ELR (cell line): ENCODE results near the gene OVOL3.

Experiments
- DNase-seq: peaks from one replicate; pipeline ENCODE4 v3.0.0-alpha.2; 2015; ENCODE audit warnings: low read depth

Gene OVOL3

DNA sequence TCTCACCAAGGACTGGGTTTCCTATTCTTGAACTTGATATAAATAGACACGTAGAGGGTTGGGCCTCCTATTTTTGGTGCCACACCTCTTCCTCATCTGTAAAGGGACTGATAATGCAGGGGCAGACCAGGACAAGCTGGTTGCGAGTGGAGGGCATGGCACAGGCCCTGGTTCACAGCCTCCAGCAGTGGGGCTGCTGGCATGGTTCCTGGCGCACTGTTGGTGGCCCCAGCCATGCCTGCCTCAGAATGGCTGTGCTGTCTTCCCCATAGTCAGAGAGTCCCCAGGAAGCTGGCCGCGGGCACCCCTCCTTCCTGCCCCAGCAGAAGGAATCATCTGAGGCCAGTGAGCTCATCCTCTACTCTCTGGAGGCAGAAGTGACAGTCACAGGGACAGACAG lies 10.5 kb upstream of the OVOL3 start:
- DNase-seq, result no peak

- no peak for DNase-seq
Observed at GRCh38 chr19:36101550-36102327, 9.2 kb upstream of the OVOL3 start.

DNA sequence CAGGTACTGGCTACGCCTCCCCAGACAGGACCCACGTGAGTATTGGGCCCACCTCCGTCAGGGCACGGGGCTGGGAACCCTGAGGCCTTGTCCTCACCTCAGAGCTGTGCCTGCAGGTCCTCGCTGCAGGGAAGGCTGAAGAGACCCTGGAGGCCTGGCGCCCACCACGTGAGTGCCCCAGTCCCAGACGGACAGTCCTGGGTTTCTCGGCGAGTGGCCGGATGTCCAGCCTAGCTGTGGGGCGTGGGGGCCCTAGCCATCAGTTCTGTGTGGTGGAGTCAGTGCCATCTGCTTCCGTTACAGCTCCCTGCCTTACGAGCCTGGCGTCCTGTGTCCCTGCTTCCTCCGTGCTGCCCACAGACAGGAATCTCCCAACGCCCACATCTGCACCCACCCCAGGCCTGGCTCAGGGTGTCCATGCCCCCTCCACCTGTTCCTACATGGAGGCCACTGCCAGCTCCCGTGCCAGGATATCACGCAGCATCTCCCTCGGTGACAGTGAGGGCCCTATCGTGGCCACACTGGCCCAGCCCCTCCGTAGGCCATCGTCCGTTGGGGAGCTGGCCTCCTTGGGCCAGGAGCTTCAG lies 7.8 kb upstream of the OVOL3 start:
- no peak for DNase-seq

DNA sequence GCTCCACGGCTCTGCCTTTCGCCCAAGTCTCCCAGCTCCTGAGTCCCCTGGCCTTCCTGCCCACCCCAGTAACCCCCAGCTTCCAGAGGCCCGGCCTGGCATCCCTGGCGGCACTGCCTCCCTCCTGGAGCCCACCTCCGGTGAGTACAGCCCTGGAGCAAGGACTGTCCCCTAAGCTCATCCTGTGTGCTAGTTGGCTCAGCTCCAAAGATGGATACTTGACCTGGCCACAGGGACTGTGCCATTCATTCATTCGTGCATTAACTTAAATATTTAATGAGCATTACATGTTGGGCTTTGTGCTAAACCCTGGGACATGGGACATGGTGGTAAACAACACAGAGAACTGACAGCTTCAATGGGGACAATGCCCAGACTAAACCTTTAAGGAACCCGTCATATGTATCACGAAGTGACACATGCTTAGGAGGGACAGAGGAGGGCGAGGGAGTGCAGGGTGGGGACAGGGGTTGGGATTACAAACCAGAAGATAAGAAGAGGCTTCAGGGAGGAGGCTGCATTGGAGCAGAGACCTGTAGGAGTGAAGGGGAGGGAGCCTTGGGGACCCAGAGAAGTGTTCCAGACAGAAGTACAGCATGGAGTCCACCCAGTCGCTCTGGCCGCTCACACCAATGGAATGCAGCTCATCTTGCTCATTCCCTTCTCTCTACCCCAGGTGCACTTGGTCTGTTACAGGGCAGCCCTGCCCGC lies 6.9 kb upstream of the OVOL3 start:
- DNase-seq, result peak; percentile 40

- DNase-seq, result no peak
Observed at GRCh38 chr19:36106441-36106840, 4.5 kb upstream of the OVOL3 start.

DNA sequence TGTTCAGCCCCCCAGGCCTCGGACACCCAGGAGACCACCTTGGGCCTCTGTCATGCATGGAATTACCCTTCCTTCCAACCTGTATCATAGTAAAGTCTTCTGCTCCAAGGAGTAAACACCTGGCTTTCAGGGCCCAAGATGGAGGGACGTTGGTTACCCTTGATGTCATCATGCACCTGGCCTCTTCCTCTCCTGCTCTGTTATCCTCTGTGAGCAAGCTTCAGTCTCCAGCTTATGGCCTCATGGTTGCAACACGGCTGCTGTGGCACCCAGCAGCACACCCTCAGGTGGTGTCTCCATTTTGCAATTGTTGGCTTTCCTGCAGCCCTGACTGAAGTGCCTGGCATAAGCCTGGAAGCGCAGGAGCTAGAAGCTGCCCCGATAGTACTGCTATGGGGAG lies 4.0 kb upstream of the OVOL3 start:
- no peak for DNase-seq

DNA sequence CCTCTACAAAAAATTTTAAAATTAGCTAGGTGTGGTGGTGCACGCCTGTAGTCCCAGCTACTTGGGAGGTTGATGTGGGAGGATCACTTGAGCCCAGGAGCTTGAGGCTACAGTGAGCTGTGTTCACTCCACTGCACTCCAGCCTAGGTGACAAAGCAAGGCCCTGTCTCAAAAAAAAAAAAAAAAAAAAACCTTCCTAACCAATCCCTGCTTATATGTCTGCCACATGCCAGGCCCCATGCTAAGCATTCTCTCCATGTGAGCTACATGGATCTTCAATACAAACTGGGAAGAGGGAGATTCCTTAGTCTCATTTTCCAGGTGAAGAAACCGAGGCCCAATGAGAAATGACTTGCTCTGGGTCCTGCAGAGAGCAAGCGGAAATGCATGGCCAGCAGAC lies 2.3 kb upstream of the OVOL3 start:
- no peak for DNase-seq

- no peak for DNase-seq
Observed at GRCh38 chr19:36111200-36111539, 227 bp downstream of the OVOL3 start.

- DNase-seq, result no peak
Observed at GRCh38 chr19:36112678-36113077, 1.7 kb downstream of the OVOL3 start.

- DNase-seq, result no peak
Observed at GRCh38 chr19:36113425-36113824, 2.5 kb downstream of the OVOL3 start.

GRCh38 chr19:36113894-36114720 lies 3.2 kb downstream of the OVOL3 start:
- DNase-seq, result peak; percentile 52

- peak; percentile 100 for DNase-seq
Observed at GRCh38 chr19:36114721-36115452, 3.9 kb downstream of the OVOL3 start, which contains the start of gene POLR2I. POLR2I (minus strand) TSS chr19:36114875; CDS start chr19:36114856, 19 bp downstream.

- peak; percentile 53 for DNase-seq
Observed at GRCh38 chr19:36115453-36116343, 4.8 kb downstream of the OVOL3 start, which contains the start of gene TBCB. TBCB (plus strand) TSS chr19:36115468; CDS start chr19:36115561, 93 bp downstream.

- no peak for DNase-seq
Observed at GRCh38 chr19:36116344-36116637, 5.3 kb downstream of the OVOL3 start.

GRCh38 chr19:36120092-36120983 lies 9.4 kb downstream of the OVOL3 start:
- peak; percentile 26 for DNase-seq

GRCh38 chr19:36120984-36121358 lies 10.0 kb downstream of the OVOL3 start:
- DNase-seq, result no peak

DNA sequence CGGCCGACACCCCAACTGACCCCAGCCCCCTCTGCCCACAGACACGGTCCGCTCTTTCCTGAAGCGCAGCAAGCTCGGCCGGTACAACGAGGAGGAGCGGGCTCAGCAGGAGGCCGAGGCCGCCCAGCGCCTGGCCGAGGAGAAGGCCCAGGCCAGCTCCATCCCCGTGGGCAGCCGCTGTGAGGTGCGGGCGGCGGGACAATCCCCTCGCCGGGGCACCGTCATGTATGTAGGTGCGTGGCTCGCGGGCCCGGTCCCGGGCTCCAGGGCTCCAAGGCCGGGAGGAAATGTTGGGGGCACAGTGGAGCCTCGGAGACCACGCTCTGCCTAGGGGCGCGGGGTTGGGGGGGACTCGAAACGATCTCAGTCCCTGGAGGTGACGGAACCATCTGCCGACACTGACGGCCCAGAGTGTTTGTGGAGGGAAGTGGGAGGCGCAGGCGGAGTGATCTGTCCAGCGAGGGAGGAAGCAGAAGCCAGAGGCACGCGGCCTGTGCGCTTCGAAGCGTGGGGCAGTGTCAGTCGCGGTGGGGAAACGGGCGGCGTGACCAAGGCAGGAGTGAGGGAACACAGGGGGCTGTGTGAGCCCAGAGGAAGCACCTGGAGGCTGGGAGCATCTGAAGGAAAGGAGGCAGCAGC lies 10.7 kb downstream of the OVOL3 start:
- DNase-seq, result no peak

DNA sequence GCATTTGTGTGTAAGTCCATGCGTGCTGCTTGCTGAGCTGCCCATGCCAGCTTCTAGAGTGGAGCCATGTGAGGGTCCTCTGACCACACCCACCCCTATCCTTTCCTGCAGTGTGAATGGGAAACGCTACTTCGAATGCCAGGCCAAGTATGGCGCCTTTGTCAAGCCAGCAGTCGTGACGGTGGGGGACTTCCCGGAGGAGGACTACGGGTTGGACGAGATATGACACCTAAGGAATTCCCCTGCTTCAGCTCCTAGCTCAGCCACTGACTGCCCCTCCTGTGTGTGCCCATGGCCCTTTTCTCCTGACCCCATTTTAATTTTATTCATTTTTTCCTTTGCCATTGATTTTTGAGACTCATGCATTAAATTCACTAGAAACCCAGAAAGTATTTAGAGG lies 14.6 kb downstream of the OVOL3 start:
- no peak for DNase-seq

- DNase-seq, result no peak
Observed at GRCh38 chr19:36128392-36128736, 17.4 kb downstream of the OVOL3 start.
